Mesangial cell (primary cell): ENCODE results near the gene DNAJA1. TPM values are rescaled to one million over a fixed set of nuclear protein-coding genes. Genes with fewer than 3 reads are reported as not detected.

ENCODE experiments used
- total RNA-seq: library from RNA; depleted of rRNA; stranded (reverse); fragments of >200 nt; gene quantifications from 2 replicates; pipeline ENCODE4 v1.2.3, GENCODE V29; 2015

Gene DNAJA1
- 42.2 and 91.4 TPM in 2 replicates for total RNA-seq

DNA sequence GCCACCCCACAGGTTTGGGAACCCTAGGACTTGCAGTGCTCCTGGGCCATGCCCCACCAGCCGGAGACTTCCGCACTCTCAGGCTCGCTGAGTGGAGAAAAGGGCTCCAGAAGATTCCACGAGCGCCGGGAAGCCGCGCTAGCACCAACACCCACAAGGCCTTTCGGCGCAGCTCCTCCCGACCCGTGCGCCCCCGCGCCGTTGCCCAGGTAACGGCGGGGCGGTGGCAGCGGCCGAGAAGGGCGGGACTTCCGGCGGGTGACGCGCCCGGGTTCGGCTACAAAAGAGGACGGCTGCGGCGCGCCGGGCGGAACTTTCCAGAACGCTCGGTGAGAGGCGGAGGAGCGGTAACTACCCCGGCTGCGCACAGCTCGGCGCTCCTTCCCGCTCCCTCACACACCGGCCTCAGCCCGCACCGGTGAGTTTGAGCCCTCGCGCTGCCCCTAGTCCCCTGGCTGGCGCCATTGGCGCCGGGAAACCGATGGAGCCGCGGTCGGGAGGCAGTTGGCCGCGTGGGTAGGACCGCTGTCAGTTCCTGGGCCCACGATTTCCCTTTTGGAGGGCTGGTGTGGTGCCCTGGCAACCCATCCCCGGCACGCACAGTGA lies at the start of gene DNAJA1:
DNAJA1 (plus strand) TSS at position 308 of the 606 bp plus-strand sequence. CDS start 1,212 bp downstream, outside the sequence.

DNA sequence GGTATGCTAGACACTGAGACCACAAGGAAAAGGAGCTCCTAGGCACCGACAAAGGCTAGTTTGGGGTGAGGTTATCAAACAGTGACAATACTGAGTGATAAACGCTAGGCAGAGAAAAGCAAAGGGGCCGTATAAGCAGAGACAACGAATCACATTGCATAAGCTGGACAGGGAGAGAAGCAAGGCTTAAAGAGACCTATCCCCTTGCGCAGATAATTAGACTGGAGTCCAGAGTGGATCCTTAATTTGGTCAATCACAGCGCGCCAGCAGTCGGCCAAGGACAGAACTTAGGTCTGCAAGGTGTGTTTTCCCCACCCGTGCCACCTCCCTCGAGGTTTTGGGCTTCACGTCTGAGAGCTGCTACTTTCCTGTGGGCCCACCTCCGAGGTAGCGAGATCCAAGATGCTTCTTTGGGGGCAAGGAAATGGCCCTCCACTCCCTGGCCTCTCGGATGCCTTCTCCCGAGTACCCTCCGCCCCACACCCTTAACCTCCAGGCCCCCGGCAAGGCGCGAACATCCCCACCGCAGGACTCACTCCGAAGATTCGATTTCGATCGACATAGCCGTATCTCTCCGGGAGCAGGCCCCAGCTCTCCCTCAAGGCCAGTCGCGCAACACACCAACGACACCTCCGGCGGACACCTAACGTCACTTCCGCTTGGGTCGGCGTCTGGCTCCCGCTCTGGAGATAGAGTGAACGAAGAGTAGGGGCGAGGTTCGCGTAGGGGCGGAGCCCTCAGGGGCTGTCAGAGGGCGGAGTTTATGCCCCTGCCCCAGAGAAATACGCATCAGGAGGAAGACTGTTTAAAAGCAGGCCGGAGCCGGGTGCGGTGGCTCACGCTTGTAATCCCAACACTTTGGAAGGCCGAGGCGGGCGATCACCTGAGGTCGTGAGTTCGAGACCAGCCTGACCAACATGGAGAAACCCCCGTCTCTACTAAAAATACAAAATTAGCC lies 51.3 kb downstream of the DNAJA1 start, which contains the start of gene SMU1:
SMU1 (minus strand) TSS at position 629 of the 959 bp plus-strand sequence; CDS start at position 563, 66 bp downstream.

Other genes with a start within 250 kb of the DNAJA1 start
- not detected in 2 replicates for gene TMEM215, start 241.7 kb upstream of the DNAJA1 start, total RNA-seq
- 16.6 and 23.6 TPM in 2 replicates for gene APTX, start 23.6 kb upstream of the DNAJA1 start, total RNA-seq
- gene SMU1, start 51.4 kb downstream of the DNAJA1 start, total RNA-seq = 12.5 and 13.7 TPM in 2 replicates
- gene B4GALT1, start 142.1 kb downstream of the DNAJA1 start, total RNA-seq = 52.0 and 97.9 TPM in 2 replicates
- not detected in 2 replicates for gene SPINK4, start 214.9 kb downstream of the DNAJA1 start, total RNA-seq
- 24.4 and 34.1 TPM in 2 replicates for gene BAG1, start 239.4 kb downstream of the DNAJA1 start, total RNA-seq
- 28.6 and 33.9 TPM in 2 replicates for gene CHMP5, start 239.8 kb downstream of the DNAJA1 start, total RNA-seq